Skeletal muscle cell (primary cell): ENCODE measurements around the gene NXPE4.
"Not testable (repeated sequence)": the region's sequence is repeated elsewhere in the genome, so short reads cannot be mapped to it uniquely, and the experiment has no call there.

ENCODE experiments used
- DNase-seq: peaks from one replicate; pipeline ENCODE4 v3.0.0-alpha.2; 2010; ENCODE audit warnings: low read depth
- H3K4me3 ChIP-seq: 2 replicates; pipeline ENCODE4 v1.5.1; 2011; ENCODE audit warnings: low read depth, mild to moderate bottlenecking, control low read depth, low read length, moderate library complexity

NXPE4 gene

DNA sequence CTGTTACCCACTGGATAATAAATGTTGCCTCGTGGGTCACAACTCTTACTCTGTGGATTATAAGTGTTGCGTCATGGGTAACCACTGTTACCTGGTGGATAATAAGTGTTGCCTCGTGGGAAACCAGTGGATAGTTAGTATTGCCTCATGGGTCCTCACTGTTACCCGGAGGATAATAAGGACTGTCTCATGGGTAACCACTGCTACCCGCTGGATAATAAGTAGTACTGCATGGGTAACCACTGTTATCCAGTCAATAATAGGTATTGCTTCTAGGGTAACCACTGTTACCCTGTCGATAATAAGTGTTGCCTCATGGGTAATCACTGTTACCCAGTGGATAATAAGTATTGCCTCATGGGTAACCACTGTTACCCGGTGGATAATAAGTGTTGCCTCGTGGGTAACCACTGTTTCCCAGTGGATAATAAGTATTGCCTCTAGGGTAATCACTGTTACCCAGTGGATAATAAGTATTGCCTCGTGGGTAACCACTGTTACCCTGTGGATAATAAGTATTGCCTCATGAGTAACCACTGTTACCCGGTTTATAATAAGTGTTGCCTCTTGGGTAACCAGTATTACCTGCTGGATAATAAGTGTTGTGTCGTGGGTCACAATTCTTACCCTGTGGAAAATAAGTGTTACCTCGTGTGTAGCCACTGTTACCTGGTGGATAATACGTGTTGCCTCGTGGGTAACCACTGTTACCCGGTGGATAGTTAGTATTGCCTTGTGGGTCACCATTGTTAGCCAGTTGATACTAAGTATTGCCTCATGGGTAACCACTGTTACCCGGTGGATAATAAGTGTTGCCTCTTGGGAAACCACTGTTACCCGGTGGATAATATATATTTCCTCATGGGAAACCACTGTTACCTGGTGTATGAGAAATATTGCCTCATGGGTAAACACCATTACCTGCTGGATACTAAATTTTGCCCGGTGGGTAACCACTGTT lies 15.7 kb upstream of the NXPE4 start:
- no peak for DNase-seq

DNA sequence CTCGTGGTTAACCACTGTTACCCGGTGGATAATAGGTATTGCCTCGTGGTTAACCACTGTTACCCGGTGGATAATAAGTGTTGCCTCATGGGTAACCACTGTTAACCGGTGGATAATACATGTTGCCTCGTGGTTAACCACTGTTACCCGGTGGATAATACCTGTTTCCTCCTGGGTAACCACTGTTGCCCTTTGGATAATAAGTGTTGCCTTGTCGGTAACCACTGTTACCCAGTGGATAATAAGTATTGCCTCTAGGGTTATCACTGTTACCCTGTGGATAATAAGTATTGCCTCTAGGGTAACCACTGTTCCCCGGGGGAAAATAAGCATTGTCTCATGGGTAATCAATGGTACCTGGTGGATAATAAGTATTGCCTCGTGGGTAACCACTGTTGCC lies 15.0 kb upstream of the NXPE4 start:
- no peak overlapping the region for H3K4me3 ChIP-seq
- no peak for DNase-seq

More for the DNA sequence above, 15.7 kb upstream of the NXPE4 start:
- H3K4me3 ChIP-seq: no peak overlapping the region

DNA sequence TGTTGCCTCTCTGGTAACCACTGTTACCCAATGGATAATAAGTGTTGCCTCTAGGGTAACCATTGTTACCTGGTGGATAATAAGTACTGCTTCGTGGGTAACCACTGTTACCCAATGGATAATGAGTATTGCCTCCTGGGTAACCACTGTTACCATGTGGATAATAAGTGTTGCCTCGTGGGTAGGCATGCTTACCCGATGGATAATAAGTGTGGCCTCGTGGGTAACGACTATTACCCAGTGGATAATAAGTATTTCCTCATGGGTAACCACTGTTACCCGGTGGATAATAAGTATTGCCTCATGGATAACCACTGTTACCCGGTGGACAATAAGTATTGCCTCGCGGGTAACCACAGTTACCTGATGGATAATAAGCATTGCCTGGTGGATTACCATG lies 13.8 kb upstream of the NXPE4 start:
- no peak overlapping the region for H3K4me3 ChIP-seq
- DNase-seq: no peak

DNA sequence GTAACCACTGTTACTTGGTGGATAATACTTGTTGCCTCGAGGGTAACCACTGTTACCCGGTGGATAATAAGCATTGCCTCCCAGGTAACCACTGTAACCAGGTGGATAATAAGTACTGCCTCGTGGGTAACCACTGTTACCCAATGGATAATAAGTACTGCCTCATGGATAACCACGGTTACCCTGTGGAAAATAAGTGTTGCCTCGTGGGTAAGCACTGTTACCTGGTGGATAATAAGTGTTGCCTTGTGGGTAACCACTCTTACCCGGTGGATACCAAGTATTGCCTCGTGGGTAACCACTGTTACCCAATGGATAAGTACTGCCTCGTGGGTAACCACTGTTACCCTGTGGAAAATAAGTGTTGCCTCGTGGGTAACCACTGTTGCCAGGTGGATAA lies 13.0 kb upstream of the NXPE4 start:
- DNase-seq, H3K4me3 ChIP-seq: not testable (repeated sequence)

- H3K4me3 ChIP-seq: no peak overlapping the region
These were observed 12.3 kb upstream of the NXPE4 start for GRCh38 chr11:114607753-114608459.

GRCh38 chr11:114606802-114607075 lies 11.2 kb upstream of the NXPE4 start:
- DNase-seq, H3K4me3 ChIP-seq: not testable (repeated sequence)

More at GRCh38 chr11:114607753-114608459, 12.3 kb upstream of the NXPE4 start:
- no peak for DNase-seq

DNA sequence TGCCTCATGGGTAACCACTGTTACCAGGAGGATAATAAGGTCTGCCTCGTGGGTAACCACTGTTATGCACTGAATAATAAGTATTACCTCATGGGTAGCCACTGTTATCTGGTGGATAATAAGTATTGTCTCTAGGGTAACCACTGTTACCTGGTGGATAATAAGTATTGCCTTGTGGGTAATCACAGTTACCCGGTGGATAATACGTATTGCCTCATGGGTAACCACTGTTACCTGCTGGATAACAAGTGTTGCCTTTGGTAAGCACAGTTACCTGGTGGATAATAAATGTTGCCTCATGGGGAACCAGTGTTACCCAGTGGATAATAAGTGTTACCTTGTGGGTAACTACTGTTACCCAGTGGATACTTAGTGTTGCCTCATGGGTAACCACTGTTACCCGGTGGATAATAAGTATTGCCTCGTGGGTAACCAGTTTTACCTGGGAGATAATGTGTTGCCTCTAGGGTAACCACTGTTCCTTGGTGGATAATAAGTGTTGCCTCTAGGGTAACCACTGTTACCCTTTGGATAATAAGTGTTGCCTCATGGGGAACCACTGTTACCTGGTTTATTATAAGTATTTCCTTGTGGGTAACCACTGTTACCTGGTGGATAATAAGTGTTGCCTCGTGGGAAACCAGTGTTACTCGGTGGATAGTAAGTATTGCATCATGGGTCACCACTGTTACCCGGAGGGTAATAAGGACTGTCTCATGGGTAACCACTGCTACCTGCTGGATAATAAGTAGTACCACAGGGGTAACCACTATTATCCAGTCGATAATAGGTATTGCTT lies 10.6 kb upstream of the NXPE4 start:
- DNase-seq: no peak
- no peak overlapping the region for H3K4me3 ChIP-seq

DNA sequence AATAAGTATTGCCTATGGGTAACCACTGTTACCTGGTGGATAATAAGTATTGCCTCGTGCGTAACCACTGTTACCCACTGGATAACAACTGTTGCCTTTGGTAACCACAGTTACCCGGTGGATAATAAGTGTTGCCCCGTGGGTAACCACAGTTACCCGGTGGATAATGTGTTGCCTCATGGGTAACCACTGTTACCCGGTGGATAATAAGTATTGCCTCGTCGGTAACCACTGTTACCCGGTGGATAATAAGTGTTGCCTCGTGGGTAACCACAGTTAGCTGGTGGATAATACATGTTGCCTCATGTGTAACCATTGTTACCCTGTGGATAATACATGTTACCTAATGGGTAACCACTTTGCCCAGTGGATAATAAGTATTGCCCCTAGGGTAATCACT lies 9.8 kb upstream of the NXPE4 start:
- DNase-seq: no peak
- H3K4me3 ChIP-seq: no peak overlapping the region

- no peak for DNase-seq
- no peak overlapping the region for H3K4me3 ChIP-seq
These were observed 9.3 kb upstream of the NXPE4 start for GRCh38 chr11:114604886-114605285.

GRCh38 chr11:114604179-114604813 lies 8.7 kb upstream of the NXPE4 start:
- no peak overlapping the region for H3K4me3 ChIP-seq
- no peak for DNase-seq

GRCh38 chr11:114603151-114603550 lies 7.6 kb upstream of the NXPE4 start:
- not testable (repeated sequence) for DNase-seq

GRCh38 chr11:114598461-114598860 lies 2.9 kb upstream of the NXPE4 start:
- no peak overlapping the region for H3K4me3 ChIP-seq
- no peak for DNase-seq

More at GRCh38 chr11:114603151-114603550, 7.6 kb upstream of the NXPE4 start:
- H3K4me3 ChIP-seq: not testable (repeated sequence)

DNA sequence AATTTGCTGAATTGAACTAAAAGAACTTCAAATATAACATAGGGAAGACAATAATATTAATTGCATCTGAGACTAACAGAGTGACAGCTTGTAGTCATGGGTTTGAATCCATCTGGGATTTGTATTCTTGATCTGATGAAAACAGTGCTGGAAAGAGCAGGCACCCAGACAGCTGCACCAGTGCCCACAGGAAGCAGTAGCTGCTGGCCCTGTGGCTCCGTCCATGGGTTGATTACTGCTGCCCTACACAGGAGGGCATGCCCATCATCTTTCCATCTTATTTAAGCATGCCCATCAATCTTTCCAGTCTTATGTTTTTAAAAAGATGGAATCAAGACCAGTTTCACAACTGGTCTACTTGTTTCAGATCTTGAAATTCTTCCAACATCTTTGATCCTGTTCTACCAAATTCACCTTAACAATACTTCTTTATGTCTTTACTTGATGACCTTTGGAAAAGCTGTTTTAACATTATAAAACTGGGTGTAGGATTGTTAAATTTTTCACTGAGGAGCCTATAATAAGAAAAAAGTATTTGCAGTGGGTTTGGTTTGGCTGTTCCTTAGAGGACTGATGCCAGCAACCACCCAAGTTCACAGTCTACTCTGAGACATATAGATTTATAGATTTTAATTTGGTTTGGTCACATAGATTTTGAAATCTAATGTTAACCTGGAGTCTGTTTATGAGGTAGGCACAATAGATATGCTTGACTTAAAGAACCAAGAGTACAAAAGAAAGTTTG lies 761 bp upstream of the NXPE4 start:
- DNase-seq: no peak

GRCh38 chr11:114594703-114595102 lies 883 bp downstream of the NXPE4 start:
- DNase-seq: no peak
- no peak overlapping the region for H3K4me3 ChIP-seq

More for the DNA sequence above, 761 bp upstream of the NXPE4 start:
- H3K4me3 ChIP-seq: no peak overlapping the region

GRCh38 chr11:114587398-114587953 lies 8.1 kb downstream of the NXPE4 start:
- H3K4me3 ChIP-seq: no peak overlapping the region
- no peak for DNase-seq

DNA sequence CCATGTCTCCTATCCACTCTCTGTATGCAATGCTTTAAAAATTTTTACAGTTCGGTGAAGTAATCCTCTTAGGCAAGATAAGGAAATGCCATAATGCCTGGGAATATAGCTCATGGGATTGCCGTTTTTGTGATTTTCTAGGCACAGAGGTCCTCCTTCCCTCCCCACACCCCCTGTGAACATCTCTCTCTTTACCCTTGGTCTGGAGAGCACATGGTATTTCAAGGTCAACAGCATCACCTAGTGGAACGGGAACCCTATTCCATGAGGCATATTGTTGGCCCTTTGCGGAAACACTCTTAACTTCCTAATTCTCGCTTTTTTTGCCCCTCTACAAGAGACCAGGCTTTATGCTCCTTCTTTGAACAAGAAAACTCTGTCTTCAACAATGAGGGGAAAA lies 8.8 kb downstream of the NXPE4 start:
- H3K4me3 ChIP-seq: no peak overlapping the region
- DNase-seq: no peak

- H3K4me3 ChIP-seq: no peak overlapping the region
- DNase-seq: no peak
These were observed 23.9 kb downstream of the NXPE4 start for GRCh38 chr11:114571712-114572111.

- H3K4me3 ChIP-seq: no peak overlapping the region
- no peak for DNase-seq
These were observed 25.8 kb downstream of the NXPE4 start for GRCh38 chr11:114569801-114570200.

DNA sequence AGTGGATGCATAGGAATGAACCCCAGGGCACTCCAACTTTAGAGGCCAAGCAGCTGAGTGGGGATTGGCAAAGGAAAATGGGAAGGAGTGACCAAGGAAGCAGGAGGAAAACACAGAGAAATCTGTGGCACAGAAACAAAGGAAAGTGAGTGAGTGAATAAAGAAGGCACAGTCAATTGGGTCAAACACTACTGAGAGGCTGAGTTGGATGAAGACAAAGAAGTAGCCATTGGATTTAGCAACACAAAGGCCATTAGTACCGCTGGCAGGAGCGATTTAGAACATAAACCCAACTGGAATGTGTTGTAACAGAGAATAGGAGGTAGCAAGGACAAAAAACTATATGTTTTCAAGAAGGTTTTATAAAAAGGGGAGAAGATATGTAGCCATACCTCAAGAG lies 29.3 kb downstream of the NXPE4 start:
- DNase-seq: no peak
- H3K4me3 ChIP-seq: no peak overlapping the region
